Fibroblast of lung (primary cell): ENCODE measurements around the gene ATP11A.

Experiments used
- EZH2 ChIP-seq: IDR thresholded peaks from 2 replicates; pipeline ENCODE4 v1.5.1; 2012; ENCODE audit warnings: low read length, control low read depth, mild to moderate bottlenecking; ENCODE audit errors: missing control alignments
- TF ChIP-seq, protein P1 (sequence below), 2 donors: IDR thresholded peaks in 1 of 2; conservative IDR thresholded peaks in 1 of 2; 1 replicate in 1 of 2; 2 replicates in 1 of 2; pipeline ENCODE4 v1.5.1; 2011 to 2012; ENCODE audit warnings: low read length in 2 of 2, control low read depth in 1 of 2, inconsistent platforms in 1 of 2, low read depth in 1 of 2, mild to moderate bottlenecking in 1 of 2

GRCh38 chr13:112759053-112759452, 69.2 kb downstream of the ATP11A start:
- no peak for TF ChIP-seq EZH2
- TF ChIP-seq, protein P1, sequence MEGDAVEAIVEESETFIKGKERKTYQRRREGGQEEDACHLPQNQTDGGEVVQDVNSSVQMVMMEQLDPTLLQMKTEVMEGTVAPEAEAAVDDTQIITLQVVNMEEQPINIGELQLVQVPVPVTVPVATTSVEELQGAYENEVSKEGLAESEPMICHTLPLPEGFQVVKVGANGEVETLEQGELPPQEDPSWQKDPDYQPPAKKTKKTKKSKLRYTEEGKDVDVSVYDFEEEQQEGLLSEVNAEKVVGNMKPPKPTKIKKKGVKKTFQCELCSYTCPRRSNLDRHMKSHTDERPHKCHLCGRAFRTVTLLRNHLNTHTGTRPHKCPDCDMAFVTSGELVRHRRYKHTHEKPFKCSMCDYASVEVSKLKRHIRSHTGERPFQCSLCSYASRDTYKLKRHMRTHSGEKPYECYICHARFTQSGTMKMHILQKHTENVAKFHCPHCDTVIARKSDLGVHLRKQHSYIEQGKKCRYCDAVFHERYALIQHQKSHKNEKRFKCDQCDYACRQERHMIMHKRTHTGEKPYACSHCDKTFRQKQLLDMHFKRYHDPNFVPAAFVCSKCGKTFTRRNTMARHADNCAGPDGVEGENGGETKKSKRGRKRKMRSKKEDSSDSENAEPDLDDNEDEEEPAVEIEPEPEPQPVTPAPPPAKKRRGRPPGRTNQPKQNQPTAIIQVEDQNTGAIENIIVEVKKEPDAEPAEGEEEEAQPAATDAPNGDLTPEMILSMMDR (conservative IDR thresholded peaks at IDR 0.05 in 1 of 2, IDR thresholded peaks at IDR 0.05 in 1 of 2; ENCODE audit: low read depth in 1 of 2, low read length in 2 of 2), result no peak
